Large intestine (tissue), 12 donors: ENCODE data around the gene RNF152. TPM values are rescaled to one million over a fixed set of nuclear protein-coding genes. Genes with fewer than 3 reads are reported as not detected.
A peak's percentile ranks its signal among the peaks of the same experiment; 100 is the strongest.

Experiments used
- DNase-seq, 2 donors: peaks; one replicate each; pipeline versions ENCODE4 v3.0.0 to v3.0.0-alpha.2; 2013
- H3K27ac ChIP-seq: one replicate; pipeline ENCODE4 v1.5.1; 2013; ENCODE audit warnings: low read length
- H3K27me3 ChIP-seq: 2 replicates; pipeline ENCODE4 v1.6.1; 2013; ENCODE audit warnings: low read length; ENCODE audit not compliant: control insufficient read depth, insufficient read depth
- H3K36me3 ChIP-seq: 2 replicates; pipeline ENCODE4 v1.6.1; 2013; ENCODE audit warnings: low read length; ENCODE audit not compliant: control insufficient read depth, insufficient read depth
- H3K4me1 ChIP-seq: one replicate; pipeline ENCODE4 v1.6.1; 2013; ENCODE audit warnings: low read length; ENCODE audit not compliant: control insufficient read depth, insufficient read depth
- H3K4me3 ChIP-seq: one replicate; pipeline ENCODE4 v1.5.1; 2013; ENCODE audit warnings: low read length
- H3K9me3 ChIP-seq: one replicate; pipeline ENCODE4 v1.6.1; 2013; ENCODE audit warnings: mild to moderate bottlenecking, low read depth, low read length, moderate library complexity; ENCODE audit not compliant: control insufficient read depth
- WGBS: methylation state at CpG from one replicate; pipeline ENCODE4 v1.1.5; 2013; ENCODE audit warnings: low lambda C conversion rate; ENCODE audit not compliant: insufficient coverage; 5-methylcytosine and 5-hydroxymethylcytosine counted together
- long read RNA-seq, 11 donors: transcript quantifications; one replicate each; lab custom pipeline, GENCODE V29; 2026
- polyA plus RNA-seq: library from polyadenylated mRNA; unstranded; fragments of 120-200 nt; gene quantifications from one replicate; pipeline ENCODE4 v1.2.1, GENCODE V29; 2013

RNF152 gene, protein sequence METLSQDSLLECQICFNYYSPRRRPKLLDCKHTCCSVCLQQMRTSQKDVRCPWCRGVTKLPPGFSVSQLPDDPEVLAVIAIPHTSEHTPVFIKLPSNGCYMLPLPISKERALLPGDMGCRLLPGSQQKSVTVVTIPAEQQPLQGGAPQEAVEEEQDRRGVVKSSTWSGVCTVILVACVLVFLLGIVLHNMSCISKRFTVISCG
- polyA plus RNA-seq: 3.2 TPM
- long read RNA-seq, donor 1: 0 reads
- long read RNA-seq, donor 2, partial matches to known transcripts: 0 of 2 reads
- long read RNA-seq, donor 2, other reads (novel, unspliced or antisense): 0 of 2 reads
- long read RNA-seq, donor 3: 0 reads
- long read RNA-seq, donor 4: 0 reads
- long read RNA-seq, donor 5: 0 reads
- long read RNA-seq, donor 6, partial matches to known transcripts: 0 of 1 reads
- long read RNA-seq, donor 6, other reads (novel, unspliced or antisense): 0 of 1 reads
- long read RNA-seq, donor 7: 0 reads
- long read RNA-seq, donor 8, partial matches to known transcripts: 0 of 1 reads
- long read RNA-seq, donor 8, other reads (novel, unspliced or antisense): 0 of 1 reads
- long read RNA-seq, donor 9, partial matches to known transcripts: 0 of 2 reads
- long read RNA-seq, donor 9, other reads (novel, unspliced or antisense): 0 of 2 reads
- long read RNA-seq, donor 10, full-length matches to known transcripts: 2 of 2 reads
- long read RNA-seq, donor 10, partial matches to known transcripts: 0 of 2 reads
- long read RNA-seq, donor 10, other reads (novel, unspliced or antisense): 0 of 2 reads
- long read RNA-seq, donor 11, partial matches to known transcripts: 0 of 1 reads
- long read RNA-seq, donor 11, other reads (novel, unspliced or antisense): 0 of 1 reads

DNA sequence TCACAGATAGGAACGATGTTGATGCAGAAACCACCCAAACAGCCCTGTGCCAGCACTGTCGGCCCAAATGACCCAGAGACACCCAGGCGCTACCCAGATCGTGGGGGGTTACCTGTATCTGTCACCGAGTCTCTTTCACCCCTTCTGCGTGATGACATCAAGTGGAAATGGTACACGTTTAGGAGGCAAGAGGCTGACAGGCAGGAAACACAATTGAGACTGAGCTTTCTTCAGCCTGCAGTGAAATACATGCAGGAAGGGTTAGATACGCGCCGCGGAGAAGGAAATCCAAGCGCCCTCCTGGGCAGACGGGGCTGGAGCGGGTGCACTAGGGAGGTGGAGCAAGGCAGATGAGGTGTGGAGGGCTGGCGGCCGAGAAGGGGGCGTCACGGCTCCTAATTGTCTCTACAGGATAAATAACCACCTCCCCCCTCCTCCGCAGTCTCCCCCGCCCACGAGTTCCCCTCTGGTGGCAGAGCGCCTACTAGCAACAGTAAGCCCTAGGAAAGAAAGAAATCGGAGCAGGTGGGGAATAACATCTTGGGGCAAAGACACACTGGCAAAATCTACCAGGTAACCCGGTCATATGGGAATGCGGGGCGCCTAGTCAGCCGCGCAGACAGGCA lies at the start of gene RNF152:
TSS of gene RNF152 (minus strand) at position 325 of the 626 bp plus-strand sequence. CDS start 76,544 bp downstream, outside the sequence.
- Histone ChIP-seq H3K4me3 (peak within 1 kb of the TSS; percentile 80), H3K27me3 (peaks cover 4% of the 10 kb centered on the region), H3K36me3 (peaks cover 4% of the 10 kb centered on the region), H3K9me3 (peaks cover 3% of the 10 kb centered on the region), H3K4me1 (peaks cover 18% of the 10 kb centered on the region), H3K27ac (peak within 1 kb of the TSS; percentile 34)
- peak in 1 of 2 donors; percentile 52 for DNase-seq
- WGBS: no CpG with 5 or more reads among the region's 28 CpGs

DNA sequence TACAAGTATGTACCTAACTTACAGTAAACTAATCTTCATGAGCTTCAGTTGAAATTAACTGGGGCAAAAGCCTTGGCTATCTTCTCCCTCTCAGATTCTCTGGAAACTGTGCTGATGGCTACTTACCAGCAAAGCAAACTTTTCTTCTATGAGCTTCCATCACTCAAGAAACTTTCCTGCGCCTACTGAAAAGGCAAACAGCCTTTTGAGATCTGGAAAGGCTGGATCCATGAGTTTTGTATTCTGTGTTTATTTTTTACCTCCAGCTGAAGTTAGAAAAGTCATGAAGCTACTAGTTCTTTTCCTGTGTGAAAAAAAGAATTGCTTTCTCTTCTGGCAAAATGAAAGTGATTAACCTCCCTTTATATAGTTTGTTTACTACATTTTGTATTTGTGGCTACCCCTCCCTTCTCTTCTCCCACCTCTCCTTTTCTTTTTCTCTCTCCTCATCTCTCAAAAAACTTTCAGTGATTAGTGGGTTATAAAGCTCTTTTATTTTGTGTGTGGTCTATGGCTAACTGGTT lies 49.2 kb upstream of the RNF152 start:
- no peak for DNase-seq
- no peak overlapping the region for H3K27ac ChIP-seq
- no peak overlapping the region for H3K4me3 ChIP-seq
- no CpG with 5 or more reads among the region's 1 CpG for WGBS
- H3K4me1 ChIP-seq: no peaks in the 10 kb centered on the region
- H3K36me3 ChIP-seq: no peaks in the 10 kb centered on the region
- no peaks in the 10 kb centered on the region for H3K9me3 ChIP-seq
- no peaks in the 10 kb centered on the region for H3K27me3 ChIP-seq

DNA sequence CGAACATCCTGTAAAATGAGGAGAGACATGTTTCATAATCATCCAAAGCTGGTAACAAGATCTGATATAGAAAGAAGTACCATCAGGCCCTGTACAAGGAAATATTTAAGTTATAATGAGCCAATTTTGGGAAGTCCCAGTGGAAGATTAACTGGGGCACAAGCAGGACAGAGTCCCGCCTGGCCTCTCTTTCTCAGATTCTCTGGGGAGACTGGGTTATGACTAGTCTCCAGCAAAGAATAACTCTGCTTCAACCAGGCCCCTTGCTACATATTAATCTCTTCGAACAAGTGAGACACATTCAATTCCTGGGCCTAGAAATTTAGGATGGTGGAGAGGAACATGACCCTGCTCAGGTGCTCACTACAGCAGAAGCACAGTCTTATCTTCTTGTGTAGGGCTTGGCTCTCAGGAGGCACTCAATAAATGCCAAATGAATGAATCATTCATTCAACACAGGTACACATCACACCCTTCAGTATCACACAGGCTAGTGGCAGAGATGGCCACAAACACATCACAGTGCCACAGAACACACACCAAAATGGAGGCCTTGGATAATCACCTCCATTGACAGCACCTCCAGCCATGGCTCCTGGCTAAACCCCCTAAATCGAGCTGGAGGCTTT lies 46.4 kb upstream of the RNF152 start:
- no peaks in the 10 kb centered on the region for H3K36me3 ChIP-seq
- no peaks in the 10 kb centered on the region for H3K27me3 ChIP-seq
- H3K4me3 ChIP-seq: no peak overlapping the region
- 100% methylated on average over 1 of the region's 4 CpGs for WGBS
- DNase-seq: no peak
- H3K27ac ChIP-seq: no peak overlapping the region
- H3K4me1 ChIP-seq: no peaks in the 10 kb centered on the region
- no peaks in the 10 kb centered on the region for H3K9me3 ChIP-seq

DNA sequence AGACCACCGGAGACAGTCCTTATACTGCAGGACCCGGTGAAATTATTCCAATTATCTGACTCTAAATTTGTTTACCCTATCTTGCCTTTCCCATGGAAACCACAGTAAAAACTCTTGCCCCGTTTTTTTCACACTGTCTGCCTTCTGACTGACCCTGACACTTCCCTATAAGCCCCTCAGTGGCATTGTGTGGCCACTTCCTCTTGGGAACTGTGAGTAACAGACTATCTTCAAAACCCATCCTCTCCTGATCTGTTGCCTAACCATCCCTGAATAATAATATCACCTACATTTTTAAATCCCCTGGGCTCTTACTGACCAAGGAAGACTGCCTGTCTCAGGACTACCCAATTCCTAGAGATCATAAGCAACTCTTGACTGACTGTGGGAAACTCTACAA lies 42.6 kb upstream of the RNF152 start:
- DNase-seq: no peak
- no peaks in the 10 kb centered on the region for H3K27me3 ChIP-seq
- no peaks in the 10 kb centered on the region for H3K36me3 ChIP-seq
- WGBS: 60% methylated on average over 1 of the region's 3 CpGs
- no peaks in the 10 kb centered on the region for H3K9me3 ChIP-seq
- no peak overlapping the region for H3K27ac ChIP-seq
- no peaks in the 10 kb centered on the region for H3K4me1 ChIP-seq
- H3K4me3 ChIP-seq: no peak overlapping the region

DNA sequence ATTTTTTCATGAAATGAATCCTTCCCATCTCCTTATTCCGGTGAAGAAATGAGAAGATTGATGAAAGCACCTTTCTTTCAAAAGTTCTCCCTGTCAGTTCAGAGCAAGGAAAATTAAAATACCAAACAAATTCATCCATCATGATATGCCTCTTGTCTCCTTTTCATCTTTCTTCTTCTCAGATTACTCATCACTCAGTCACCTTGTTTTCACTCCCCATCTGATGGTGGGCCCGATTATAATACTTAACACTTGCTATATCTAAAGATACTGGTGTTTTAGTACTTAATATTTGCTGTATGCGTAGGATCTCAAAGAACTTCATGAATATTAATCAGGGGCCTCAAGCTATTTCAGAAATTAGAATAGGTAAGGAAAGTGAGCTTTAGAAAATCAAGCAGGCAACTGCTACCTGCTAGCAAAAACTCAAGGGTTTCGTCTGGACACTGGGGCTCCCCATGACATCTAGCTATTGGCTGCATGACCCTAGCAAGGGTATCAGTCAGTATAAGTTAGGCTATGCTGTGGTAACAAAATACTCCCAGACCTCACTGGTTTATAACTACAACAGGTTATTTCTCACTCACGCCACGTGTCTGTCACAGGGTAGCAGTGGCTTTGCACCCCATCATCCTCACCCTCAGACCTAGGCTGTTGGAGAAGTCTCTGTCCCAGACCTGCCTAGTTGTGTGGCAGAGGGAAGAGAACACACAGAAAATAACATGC lies 39.0 kb upstream of the RNF152 start:
- DNase-seq: no peak
- Histone ChIP-seq H3K9me3 (no peaks in the 10 kb centered on the region), H3K4me1 (no peaks in the 10 kb centered on the region), H3K27ac (no peak overlapping the region), H3K36me3 (no peaks in the 10 kb centered on the region), H3K4me3 (no peak overlapping the region), H3K27me3 (no peaks in the 10 kb centered on the region)
- 100% methylated on average over 1 of the region's 6 CpGs for WGBS

DNA sequence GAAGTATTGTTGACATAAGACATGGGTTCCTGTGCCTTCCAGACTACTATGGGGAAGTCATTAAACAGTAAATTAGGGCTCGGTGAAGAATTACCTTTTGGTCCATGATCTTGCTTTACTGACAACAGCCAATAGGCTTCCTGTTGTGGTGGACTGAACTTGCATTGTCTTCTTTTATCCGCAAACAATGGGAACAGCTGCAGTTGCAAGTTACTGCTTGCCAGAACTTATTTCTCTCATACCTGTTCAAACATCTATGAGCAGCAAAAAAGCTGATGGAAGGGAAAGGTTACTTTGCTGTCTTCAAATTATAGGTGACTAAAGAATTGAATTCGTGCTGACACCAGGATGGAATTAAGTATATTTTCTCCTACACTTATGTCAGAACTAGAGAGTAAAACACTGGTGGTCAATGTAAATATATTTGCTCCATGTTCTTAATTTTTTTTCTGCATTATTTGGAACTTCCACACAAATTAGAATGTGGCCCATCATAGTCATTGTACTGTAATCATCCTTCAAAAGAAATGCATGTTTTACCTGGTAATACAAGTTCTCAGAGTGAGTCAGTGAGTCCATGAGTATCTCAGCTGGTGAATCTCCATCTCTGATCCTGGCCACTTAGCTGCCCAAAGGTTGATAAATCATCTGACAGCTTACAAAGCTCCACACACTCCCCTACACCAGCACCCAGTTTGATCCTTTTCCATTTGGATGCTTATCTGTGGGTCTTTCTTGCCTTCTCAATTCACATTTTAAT lies 37.3 kb upstream of the RNF152 start:
- Histone ChIP-seq H3K36me3 (no peaks in the 10 kb centered on the region), H3K9me3 (no peaks in the 10 kb centered on the region), H3K27me3 (no peaks in the 10 kb centered on the region), H3K27ac (no peak overlapping the region), H3K4me1 (no peaks in the 10 kb centered on the region), H3K4me3 (no peak overlapping the region)
- no peak for DNase-seq
- no CpG with 5 or more reads among the region's 3 CpGs for WGBS

DNA sequence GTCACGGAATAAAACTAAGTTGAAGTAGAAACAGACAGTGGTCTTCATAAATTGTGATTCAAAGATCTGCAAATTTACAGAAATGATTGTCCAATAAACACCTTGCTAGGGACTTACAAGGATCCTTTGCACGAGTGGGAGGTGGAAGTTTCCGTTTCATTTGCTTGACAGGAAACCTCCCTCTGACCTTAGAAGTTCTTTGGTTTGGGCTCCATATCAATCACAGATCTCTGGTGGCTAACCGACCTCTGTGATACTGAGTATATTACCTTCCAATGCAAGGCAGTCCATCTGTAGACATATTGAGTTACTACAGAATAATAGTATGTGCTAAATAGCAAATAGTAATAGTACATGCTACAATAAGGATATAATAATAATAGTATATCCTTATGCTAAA lies 33.7 kb upstream of the RNF152 start:
- no peak overlapping the region for H3K4me3 ChIP-seq
- H3K27ac ChIP-seq: no peak overlapping the region
- no peaks in the 10 kb centered on the region for H3K27me3 ChIP-seq
- H3K36me3 ChIP-seq: no peaks in the 10 kb centered on the region
- DNase-seq: no peak
- H3K4me1 ChIP-seq: no peaks in the 10 kb centered on the region
- 100% methylated on average over 1 of the region's 4 CpGs for WGBS
- H3K9me3 ChIP-seq: no peaks in the 10 kb centered on the region

DNA sequence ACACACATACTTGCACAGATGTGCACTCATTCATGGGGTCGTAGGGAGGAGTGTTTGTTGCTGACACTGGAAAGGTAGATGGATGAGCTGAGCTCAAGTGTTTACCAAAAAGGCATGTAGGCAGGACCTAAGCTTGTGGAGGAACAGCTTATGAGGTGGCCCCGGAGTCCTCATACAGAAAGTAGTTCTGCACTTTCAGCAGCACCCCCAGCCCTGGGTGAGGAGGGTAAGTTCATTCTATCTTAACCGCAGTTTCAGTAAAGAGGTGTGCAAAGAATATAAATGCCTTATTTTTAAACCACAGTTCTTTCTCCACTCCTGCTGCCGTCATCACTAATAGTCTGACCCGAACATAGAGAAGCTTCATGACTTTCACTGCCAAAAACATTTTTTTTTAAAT lies 31.7 kb upstream of the RNF152 start:
- H3K9me3 ChIP-seq: no peaks in the 10 kb centered on the region
- H3K4me1 ChIP-seq: no peaks in the 10 kb centered on the region
- no peak for DNase-seq
- H3K27me3 ChIP-seq: no peaks in the 10 kb centered on the region
- H3K36me3 ChIP-seq: no peaks in the 10 kb centered on the region
- no peak overlapping the region for H3K4me3 ChIP-seq
- 80% methylated on average over 1 of the region's 5 CpGs for WGBS
- H3K27ac ChIP-seq: no peak overlapping the region

DNA sequence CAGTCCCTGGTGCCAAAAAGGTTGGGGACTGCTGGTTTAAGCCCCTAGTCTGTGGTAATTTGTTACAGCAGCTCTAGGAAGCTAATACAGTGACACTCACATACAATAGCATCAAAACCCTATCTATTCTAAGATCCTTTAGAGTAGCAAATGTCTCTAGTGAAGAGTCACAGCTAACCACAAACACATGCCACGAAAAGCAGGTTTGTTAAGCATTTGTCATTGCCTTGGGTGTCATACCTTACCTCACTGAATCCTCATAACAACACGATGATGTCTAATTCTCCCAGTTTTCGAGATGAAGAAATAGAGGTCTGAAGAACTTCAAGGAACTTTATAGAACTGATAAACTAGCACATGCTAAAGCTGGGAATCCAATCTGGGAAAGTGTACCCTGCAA lies 29.6 kb upstream of the RNF152 start:
- Histone ChIP-seq H3K4me1 (no peaks in the 10 kb centered on the region), H3K27me3 (no peaks in the 10 kb centered on the region), H3K27ac (no peak overlapping the region), H3K9me3 (no peaks in the 10 kb centered on the region), H3K36me3 (no peaks in the 10 kb centered on the region), H3K4me3 (no peak overlapping the region)
- DNase-seq: no peak
- WGBS: no CpG with 5 or more reads among the region's 3 CpGs
